ENCODE measurements around the gene BAD.
A peak's percentile ranks its signal among the peaks of the same experiment; 100 is the strongest.

The BAD gene

GRCh38 chr11:64225608-64226506 lies 58.6 kb downstream of the BAD start, which contains the start of the genes NUDT22 and TRPT1:
NUDT22 (plus strand) TSS chr11:64226274; CDS start chr11:64226653, 379 bp downstream.
TRPT1 (minus strand) TSS chr11:64226186; CDS start chr11:64225860, 326 bp downstream.
- Histone ChIP-seq H3K27me3 (ENCODE audit: control insufficient read depth in 1 of 2, insufficient read depth in 2 of 2, low read length in 2 of 2) (no peaks in the 10 kb centered on the region), H3K9me3 (ENCODE audit: low read length) (no peaks in the 10 kb centered on the region), H3K27ac (ENCODE audit: low read depth, low read length) (peak within 1 kb of the TSS; percentile 86), H3K9ac (ENCODE audit: low read length) (peak within 1 kb of the TSS; percentile 82), H3K4me3 (ENCODE audit: low read depth in 1 of 2, low read length in 2 of 2) (peak within 1 kb of the TSS; percentile 71 to 89), H3K36me3 (ENCODE audit: insufficient read depth, low read length) (no peaks in the 10 kb centered on the region), H3K4me1 (ENCODE audit: insufficient read depth, low read length) (peaks cover 30% of the 10 kb centered on the region)

DNA sequence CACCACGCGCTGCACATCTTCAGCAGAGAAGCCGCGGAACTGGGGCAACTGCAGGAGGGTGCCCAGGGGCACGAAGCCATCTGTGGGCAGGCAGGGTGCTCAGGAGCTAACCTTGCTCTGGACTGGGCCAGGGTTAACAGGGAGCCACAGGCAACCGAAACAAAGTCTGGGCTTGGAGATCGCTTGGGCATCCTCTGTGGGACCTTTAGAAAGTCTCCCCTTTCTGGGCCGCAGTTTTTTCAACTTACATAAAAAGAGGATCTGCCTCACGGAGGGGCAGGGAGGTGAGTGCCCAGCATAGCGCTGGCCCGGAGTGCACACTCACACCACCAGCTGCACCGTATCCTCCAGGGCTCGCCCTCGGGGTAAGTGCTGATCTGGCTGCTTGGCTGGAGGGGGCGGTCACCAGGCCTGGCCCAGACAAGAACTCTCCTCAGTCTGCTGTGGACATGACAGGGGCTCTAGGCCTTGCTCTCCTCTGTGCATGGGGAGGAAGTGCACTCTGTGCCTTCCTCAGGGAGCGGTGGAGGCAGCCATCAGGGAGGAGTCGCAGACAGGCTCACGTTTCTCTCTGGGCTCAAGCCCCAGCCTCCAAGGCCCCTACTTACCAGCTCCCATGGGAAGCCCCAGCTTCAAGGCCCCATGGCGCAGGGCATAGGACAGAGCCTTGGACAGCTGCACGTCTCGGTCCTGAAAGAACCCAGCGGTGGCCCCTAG lies 59.4 kb downstream of the BAD start:
- H3K27ac ChIP-seq (ENCODE audit: low read depth, low read length): peak overlapping the region; percentile 86

DNA sequence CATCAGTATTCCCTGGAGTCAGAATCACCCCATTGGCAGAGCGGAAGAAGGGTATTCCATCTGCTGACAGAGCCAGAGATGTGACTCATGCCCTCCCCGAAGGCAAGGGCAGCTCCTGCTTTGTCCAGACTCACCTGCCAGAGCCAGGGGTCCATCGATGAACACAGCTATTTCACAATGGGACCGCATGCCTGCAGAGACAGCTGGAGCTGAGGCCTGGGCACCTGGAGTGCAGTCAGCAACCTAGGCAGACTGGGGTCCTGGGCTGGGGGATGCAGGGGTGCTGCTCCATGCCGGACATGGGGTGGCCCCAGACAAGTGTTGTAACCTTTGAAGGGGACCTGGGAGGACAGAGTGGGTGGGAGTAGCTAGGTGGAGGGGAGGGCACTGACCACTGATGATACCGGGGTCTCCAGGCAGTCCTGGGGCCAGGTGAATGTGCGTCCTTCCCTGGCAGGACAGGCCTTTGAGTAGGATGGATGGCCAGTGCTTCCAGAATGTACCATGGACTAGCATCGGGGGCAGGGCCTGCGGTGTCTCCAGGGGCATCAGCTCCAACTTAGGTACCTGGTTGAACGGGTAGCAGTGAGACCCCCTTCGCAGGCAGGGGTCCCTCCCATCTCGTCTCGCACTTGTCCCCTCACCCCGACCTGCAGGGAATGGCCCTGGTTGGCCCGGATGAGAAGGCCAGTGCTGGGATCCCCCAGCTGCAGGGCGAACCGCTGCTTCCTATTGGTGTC lies 60.1 kb downstream of the BAD start:
- Histone ChIP-seq H3K4me1 (ENCODE audit: insufficient read depth, low read length) (peaks cover 24% of the 10 kb centered on the region), H3K27ac (ENCODE audit: low read depth, low read length) (no peak overlapping the region), H3K36me3 (ENCODE audit: insufficient read depth, low read length) (no peaks in the 10 kb centered on the region), H3K4me3 (ENCODE audit: low read depth in 1 of 2, low read length in 2 of 2) (no peak overlapping the region), H3K9me3 (ENCODE audit: low read length) (no peaks in the 10 kb centered on the region), H3K9ac (ENCODE audit: low read length) (no peak overlapping the region), H3K27me3 (ENCODE audit: control insufficient read depth in 1 of 2, insufficient read depth in 2 of 2, low read length in 2 of 2) (no peaks in the 10 kb centered on the region)

More for the DNA sequence above, 59.4 kb downstream of the BAD start:
- H3K4me3 ChIP-seq (ENCODE audit: low read depth in 1 of 2, low read length in 2 of 2): peak overlapping the region; percentile 71 to 89
- no peaks in the 10 kb centered on the region for H3K27me3 ChIP-seq (ENCODE audit: control insufficient read depth in 1 of 2, insufficient read depth in 2 of 2, low read length in 2 of 2)
- no peaks in the 10 kb centered on the region for H3K36me3 ChIP-seq (ENCODE audit: insufficient read depth, low read length)
- no peaks in the 10 kb centered on the region for H3K9me3 ChIP-seq (ENCODE audit: low read length)
- peaks cover 29% of the 10 kb centered on the region for H3K4me1 ChIP-seq (ENCODE audit: insufficient read depth, low read length)
- peak overlapping the region; percentile 82 for H3K9ac ChIP-seq (ENCODE audit: low read length)

GRCh38 chr11:64223001-64223651 lies 61.3 kb downstream of the BAD start:
- Histone ChIP-seq H3K9ac (ENCODE audit: low read length) (no peak overlapping the region), H3K27me3 (ENCODE audit: control insufficient read depth in 1 of 2, insufficient read depth in 2 of 2, low read length in 2 of 2) (no peaks in the 10 kb centered on the region), H3K9me3 (ENCODE audit: low read length) (no peaks in the 10 kb centered on the region), H3K4me1 (ENCODE audit: insufficient read depth, low read length) (peaks cover 21% of the 10 kb centered on the region), H3K4me3 (ENCODE audit: low read depth in 1 of 2, low read length in 2 of 2) (no peak overlapping the region), H3K27ac (ENCODE audit: low read depth, low read length) (no peak overlapping the region), H3K36me3 (ENCODE audit: insufficient read depth, low read length) (no peaks in the 10 kb centered on the region)

DNA sequence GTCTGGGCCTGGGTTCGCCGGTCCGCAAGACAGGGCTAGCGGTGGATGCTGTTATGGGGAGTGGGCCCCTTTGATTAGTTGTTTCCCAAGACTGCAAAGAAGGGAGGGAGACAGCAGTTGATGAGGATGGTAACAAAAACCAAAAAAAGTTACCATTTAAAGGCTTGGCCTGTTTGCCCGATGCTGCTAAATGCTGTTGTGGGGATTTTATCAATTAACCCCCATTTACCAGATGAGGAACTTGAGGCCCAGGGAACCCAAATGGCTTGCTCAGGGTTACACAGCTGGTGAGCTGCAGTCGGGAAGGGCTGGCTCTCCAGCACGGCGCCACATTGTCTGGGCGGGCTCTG lies 61.8 kb downstream of the BAD start:
- Histone ChIP-seq H3K4me3 (ENCODE audit: low read depth in 1 of 2, low read length in 2 of 2) (no peak overlapping the region), H3K9ac (ENCODE audit: low read length) (no peak overlapping the region), H3K36me3 (ENCODE audit: insufficient read depth, low read length) (no peaks in the 10 kb centered on the region), H3K27me3 (ENCODE audit: control insufficient read depth in 1 of 2, insufficient read depth in 2 of 2, low read length in 2 of 2) (no peaks in the 10 kb centered on the region), H3K9me3 (ENCODE audit: low read length) (no peaks in the 10 kb centered on the region), H3K4me1 (ENCODE audit: insufficient read depth, low read length) (peaks cover 20% of the 10 kb centered on the region), H3K27ac (ENCODE audit: low read depth, low read length) (no peak overlapping the region)

- Histone ChIP-seq H3K9me3 (ENCODE audit: low read length) (no peaks in the 10 kb centered on the region), H3K9ac (ENCODE audit: low read length) (no peak overlapping the region), H3K27me3 (ENCODE audit: control insufficient read depth in 1 of 2, insufficient read depth in 2 of 2, low read length in 2 of 2) (no peaks in the 10 kb centered on the region), H3K4me3 (ENCODE audit: low read depth in 1 of 2, low read length in 2 of 2) (no peak overlapping the region), H3K36me3 (ENCODE audit: insufficient read depth, low read length) (no peaks in the 10 kb centered on the region), H3K4me1 (ENCODE audit: insufficient read depth, low read length) (peaks cover 8% of the 10 kb centered on the region), H3K27ac (ENCODE audit: low read depth, low read length) (no peak overlapping the region)
These were observed 63.7 kb downstream of the BAD start for GRCh38 chr11:64220798-64221197.

DNA sequence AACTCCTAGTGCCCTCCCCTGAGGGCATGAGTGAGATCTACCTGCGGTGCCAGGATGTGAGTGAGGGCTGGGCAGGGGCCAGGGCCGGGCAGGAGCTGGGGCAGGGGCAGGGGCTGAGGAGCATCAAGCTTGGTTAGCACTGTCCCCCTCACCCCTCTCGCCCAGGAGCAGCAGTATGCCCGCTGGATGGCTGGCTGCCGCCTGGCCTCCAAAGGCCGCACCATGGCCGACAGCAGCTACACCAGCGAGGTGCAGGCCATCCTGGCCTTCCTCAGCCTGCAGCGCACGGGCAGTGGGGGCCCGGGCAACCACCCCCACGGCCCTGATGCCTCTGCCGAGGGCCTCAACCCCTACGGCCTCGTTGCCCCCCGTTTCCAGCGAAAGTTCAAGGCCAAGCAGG lies 64.2 kb downstream of the BAD start:
- Histone ChIP-seq H3K9me3 (ENCODE audit: low read length) (no peaks in the 10 kb centered on the region), H3K27me3 (ENCODE audit: control insufficient read depth in 1 of 2, insufficient read depth in 2 of 2, low read length in 2 of 2) (no peaks in the 10 kb centered on the region), H3K27ac (ENCODE audit: low read depth, low read length) (no peak overlapping the region), H3K4me3 (ENCODE audit: low read depth in 1 of 2, low read length in 2 of 2) (no peak overlapping the region), H3K36me3 (ENCODE audit: insufficient read depth, low read length) (no peaks in the 10 kb centered on the region), H3K4me1 (ENCODE audit: insufficient read depth, low read length) (peaks cover 4% of the 10 kb centered on the region), H3K9ac (ENCODE audit: low read length) (no peak overlapping the region)

Data from muscle layer of colon (tissue), 2 donors.